Skeletal muscle tissue (tissue), 4 donors: Measurements from ENCODE around the gene INCENP. TPM values are rescaled to one million over a fixed set of nuclear protein-coding genes. Genes with fewer than 3 reads are reported as not detected.
"Not testable (repeated sequence)": the region's sequence is repeated elsewhere in the genome, so short reads cannot be mapped to it uniquely, and the experiment has no call there.

Experiments
- H3K27ac ChIP-seq: one replicate; pipeline ENCODE4 v1.7.0; 2013; ENCODE audit warnings: mild to moderate bottlenecking, low read depth, low read length, inconsistent platforms
- H3K27me3 ChIP-seq, 3 donors: one replicate each; pipeline ENCODE4 v1.7.0; 2013; ENCODE audit warnings: low read length in 3 of 3; ENCODE audit not compliant: control insufficient read depth in 3 of 3, insufficient read depth in 3 of 3
- H3K36me3 ChIP-seq, 3 donors: one replicate each; pipeline ENCODE4 v1.7.0; 2013; ENCODE audit warnings: low read length in 3 of 3; ENCODE audit not compliant: control insufficient read depth in 3 of 3, insufficient read depth in 3 of 3
- H3K4me1 ChIP-seq, 3 donors: one replicate each; pipeline ENCODE4 v1.7.0; 2013; ENCODE audit warnings: low read length in 3 of 3, mild to moderate bottlenecking in 3 of 3; ENCODE audit not compliant: control insufficient read depth in 3 of 3, insufficient read depth in 3 of 3
- H3K4me3 ChIP-seq, 3 donors: one replicate each; pipeline ENCODE4 v1.7.0; 2013; ENCODE audit warnings: low read length in 3 of 3
- H3K9ac ChIP-seq, 3 donors: one replicate each; pipeline ENCODE4 v1.7.0; 2013; ENCODE audit warnings: low read length in 3 of 3, mild to moderate bottlenecking in 3 of 3, moderate library complexity in 2 of 3, low read depth in 1 of 3
- H3K9me3 ChIP-seq, 3 donors: one replicate each; pipeline ENCODE4 v1.7.0; 2013; ENCODE audit warnings: low read length in 3 of 3; ENCODE audit not compliant: control insufficient read depth in 3 of 3
- total RNA-seq: library from RNA; depleted of rRNA; stranded (reverse); fragments of >200 nt; gene quantifications from one replicate; pipeline ENCODE4 v1.2.3, GENCODE V29; 2014
- donor health status: Osteomylitis.

Gene INCENP
- total RNA-seq = 6.8 TPM

DNA sequence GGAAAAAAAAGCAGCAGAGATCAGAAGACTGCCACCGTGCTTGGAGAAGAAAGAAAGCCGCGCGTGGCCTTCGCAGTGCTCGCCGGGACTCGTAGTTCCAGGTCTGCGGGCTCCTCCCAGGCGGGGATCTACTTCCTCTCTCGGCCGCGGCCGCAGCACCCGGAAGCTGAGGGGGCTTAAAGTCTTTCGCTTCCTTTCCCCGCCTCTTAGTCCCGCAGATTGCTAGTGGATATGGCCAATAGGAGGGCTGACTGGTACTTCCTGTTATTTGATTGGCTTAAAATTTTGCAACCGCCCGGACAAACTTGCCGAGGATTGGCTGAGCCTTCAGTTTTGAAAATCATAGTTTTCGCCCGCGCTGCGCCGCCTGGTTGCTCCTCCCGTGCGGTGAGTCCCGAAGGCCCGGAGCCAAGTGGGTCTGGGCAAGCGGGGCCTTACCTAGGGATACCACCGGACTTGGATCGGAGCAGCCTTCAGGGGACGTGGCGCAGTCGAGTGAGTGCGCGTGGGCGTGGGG lies at the start of gene INCENP:
Gene INCENP, plus strand, starts transcription at position 343 of the 517 bp plus-strand sequence. CDS start 4,151 bp downstream, outside the sequence.
- no peaks in the 10 kb centered on the region for H3K27me3 ChIP-seq
- no peaks in the 10 kb centered on the region for H3K9me3 ChIP-seq
- H3K9ac ChIP-seq = peak within 1 kb of the TSS; percentile 91 to 93 (median 91)
- peaks cover 12 to 24% (median 17%) of the 10 kb centered on the region in 3 donors for H3K4me1 ChIP-seq
- peak within 1 kb of the TSS; percentile 40 for H3K27ac ChIP-seq
- H3K4me3 ChIP-seq = peak within 1 kb of the TSS; percentile 94 to 99 (median 97)
- H3K36me3 ChIP-seq = peaks cover 7 to 8% (median 7%) of the 10 kb centered on the region in 3 donors

DNA sequence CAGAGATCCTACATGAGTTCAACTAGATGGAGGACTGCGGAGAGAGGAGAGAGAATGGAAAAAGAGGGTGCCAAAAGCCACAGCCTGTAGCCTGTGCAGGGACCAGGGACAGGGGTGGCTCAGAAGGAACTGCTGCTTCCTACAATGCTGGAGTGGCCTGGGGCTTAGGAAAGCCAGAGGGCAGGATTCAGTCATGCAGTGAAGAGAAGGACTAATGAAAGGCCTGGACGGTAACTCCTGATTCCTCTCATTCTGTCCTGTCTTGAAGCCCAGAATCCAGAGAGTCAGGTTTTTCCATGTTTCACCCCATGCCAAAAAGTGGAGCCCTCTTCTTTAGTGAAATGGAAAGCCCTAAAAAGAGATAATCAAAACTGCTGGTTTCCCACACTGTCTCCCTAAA lies 48.4 kb upstream of the INCENP start:
- no peaks in the 10 kb centered on the region for H3K27me3 ChIP-seq
- no peaks in the 10 kb centered on the region for H3K36me3 ChIP-seq
- H3K4me1 ChIP-seq = no peaks in the 10 kb centered on the region
- H3K9ac ChIP-seq = no peak overlapping the region
- H3K27ac ChIP-seq = no peak overlapping the region
- H3K9me3 ChIP-seq = no peaks in the 10 kb centered on the region
- H3K4me3 ChIP-seq = no peak overlapping the region

DNA sequence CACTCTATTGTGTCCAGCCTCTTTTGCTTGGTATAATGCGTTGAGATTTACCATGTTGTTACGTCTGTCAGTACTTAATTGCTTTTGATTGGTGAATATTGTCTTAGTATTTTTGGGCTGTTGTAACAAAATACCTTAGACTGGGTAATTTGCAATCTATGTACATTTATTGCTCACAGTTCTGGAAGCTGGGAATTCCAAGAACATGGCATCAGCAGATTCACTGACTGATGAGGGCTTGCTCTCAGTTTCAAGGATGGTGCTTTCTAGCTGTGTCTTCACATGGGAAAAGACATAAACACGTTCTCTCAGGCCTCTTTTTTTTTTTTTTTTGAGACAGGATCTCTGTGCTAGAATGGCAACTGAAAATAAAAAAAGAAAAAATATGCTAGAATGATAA lies 46.7 kb upstream of the INCENP start:
- no peaks in the 10 kb centered on the region for H3K27me3 ChIP-seq
- H3K4me3 ChIP-seq = no peak overlapping the region
- H3K9ac ChIP-seq = no peak overlapping the region

DNA sequence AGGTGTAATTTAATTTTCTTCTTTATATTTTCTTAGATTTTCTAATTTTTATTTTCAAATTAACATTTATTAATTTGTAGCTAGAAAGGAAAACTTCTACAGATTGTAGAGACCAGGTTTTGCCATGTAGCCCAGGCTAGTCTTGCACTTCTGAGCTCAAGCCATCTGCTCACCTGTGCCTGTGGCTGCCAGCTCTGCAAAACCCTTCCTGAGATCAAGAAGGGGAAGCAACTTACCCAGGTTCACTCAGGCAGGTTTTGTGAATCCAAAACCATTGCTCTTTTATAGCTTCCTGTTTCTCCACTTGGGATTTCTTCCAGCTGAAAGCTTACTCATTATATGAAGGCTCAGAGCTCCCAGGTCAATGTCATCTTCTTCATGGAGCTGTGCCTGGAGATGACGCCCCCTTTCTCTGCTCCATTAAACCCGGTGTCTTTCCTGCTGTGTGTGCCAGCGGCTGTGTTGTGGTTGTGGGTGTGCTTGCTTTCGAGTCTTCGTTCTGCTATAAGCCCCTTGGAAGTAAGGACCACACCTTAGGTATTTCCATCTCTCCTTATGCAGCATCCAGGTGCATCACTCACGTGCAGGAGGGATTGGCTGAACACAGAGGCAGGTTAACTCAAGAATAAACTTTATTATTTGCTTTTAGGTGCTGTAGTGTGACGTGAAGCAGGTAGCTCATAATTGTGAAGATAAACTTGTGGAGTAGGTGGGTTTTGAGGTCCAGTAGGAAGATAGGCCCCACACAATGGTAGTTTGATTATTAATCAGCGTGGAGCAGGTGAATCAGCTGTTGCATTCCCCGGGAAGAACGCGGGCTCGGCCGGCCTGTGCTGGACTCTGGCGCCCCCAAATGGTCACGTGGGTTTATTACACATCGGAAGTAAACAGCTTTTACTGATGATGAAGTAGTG lies 42.2 kb upstream of the INCENP start:
- Histone ChIP-seq H3K9me3 (no peaks in the 10 kb centered on the region), H3K4me1 (peaks cover 3 to 8% (median 5%) of the 10 kb centered on the region in 3 donors), H3K4me3 (no peak overlapping the region), H3K27me3 (no peaks in the 10 kb centered on the region), H3K27ac (no peak overlapping the region), H3K36me3 (no peaks in the 10 kb centered on the region), H3K9ac (no peak overlapping the region)

More for the DNA sequence above, 46.7 kb upstream of the INCENP start:
- Histone ChIP-seq H3K4me1 (peaks cover 3 to 7% (median 5%) of the 10 kb centered on the region in 3 donors), H3K27ac (no peak overlapping the region), H3K9me3 (no peaks in the 10 kb centered on the region), H3K36me3 (no peaks in the 10 kb centered on the region)

DNA sequence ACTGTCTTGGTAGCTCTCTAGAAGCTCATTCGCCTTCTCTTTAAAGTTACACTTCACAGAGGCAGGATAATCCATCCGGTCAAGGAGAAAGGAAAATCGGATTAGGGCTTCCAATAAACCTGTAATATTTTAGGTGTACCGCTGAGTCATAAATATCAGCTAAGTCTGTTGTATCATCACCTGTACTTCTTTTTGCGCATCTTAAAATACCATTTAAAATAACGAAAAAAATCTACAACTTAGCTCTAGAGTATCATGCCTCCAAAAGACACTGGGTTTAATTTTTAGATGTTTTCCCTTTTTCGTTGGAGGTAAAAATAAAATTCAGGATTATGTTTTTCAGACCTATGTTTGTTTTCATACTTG lies 41.5 kb upstream of the INCENP start:
- Histone ChIP-seq H3K4me1 (peaks cover 3 to 8% (median 5%) of the 10 kb centered on the region in 3 donors), H3K36me3 (no peaks in the 10 kb centered on the region), H3K27me3 (no peaks in the 10 kb centered on the region), H3K9ac (no peak overlapping the region), H3K27ac (no peak overlapping the region), H3K4me3 (no peak overlapping the region), H3K9me3 (no peaks in the 10 kb centered on the region)

DNA sequence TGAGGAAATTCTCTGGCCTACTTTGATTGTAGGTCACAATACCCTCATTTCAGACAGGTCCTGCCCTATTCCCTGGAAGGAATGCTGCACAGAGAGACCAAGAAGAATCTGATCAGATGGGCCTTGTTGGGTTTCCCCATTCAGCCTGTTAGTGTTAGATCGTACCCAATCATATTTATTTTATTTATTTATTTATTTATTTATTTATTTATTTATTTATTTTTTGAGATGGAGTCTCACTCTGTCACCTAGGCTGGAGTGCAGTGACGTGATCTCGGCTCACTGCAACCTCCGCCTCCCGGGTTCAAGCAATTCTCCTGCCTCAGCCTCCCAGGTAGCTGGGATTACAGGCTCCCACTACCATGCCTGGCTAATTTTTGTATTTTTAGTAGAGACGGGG lies 39.0 kb upstream of the INCENP start:
- H3K27me3 ChIP-seq, H3K9ac ChIP-seq, H3K27ac ChIP-seq, H3K4me1 ChIP-seq, H3K4me3 ChIP-seq, H3K9me3 ChIP-seq, H3K36me3 ChIP-seq: not testable (repeated sequence)

DNA sequence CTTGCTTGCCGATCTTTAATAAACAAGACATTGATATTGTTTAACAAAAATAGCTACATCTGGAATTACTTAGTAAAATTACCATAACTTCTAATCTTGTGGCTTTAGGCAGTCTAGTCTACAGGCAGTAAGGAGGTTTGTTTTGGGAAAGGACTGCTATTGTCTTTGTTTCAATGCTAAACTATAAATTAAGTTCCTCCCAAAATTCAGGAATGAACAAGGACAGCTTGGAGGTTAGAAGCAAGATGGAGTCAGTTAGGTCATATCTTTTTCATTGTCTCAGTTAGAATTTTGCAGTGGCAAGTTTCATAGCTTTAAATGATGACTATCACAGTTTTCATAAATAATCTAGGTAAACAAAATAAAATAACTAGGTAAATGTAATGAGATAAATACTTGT lies 36.1 kb upstream of the INCENP start:
- Histone ChIP-seq H3K4me1 (no peaks in the 10 kb centered on the region), H3K36me3 (no peaks in the 10 kb centered on the region), H3K27ac (no peak overlapping the region), H3K9ac (no peak overlapping the region), H3K9me3 (no peaks in the 10 kb centered on the region), H3K27me3 (no peaks in the 10 kb centered on the region), H3K4me3 (no peak overlapping the region)

DNA sequence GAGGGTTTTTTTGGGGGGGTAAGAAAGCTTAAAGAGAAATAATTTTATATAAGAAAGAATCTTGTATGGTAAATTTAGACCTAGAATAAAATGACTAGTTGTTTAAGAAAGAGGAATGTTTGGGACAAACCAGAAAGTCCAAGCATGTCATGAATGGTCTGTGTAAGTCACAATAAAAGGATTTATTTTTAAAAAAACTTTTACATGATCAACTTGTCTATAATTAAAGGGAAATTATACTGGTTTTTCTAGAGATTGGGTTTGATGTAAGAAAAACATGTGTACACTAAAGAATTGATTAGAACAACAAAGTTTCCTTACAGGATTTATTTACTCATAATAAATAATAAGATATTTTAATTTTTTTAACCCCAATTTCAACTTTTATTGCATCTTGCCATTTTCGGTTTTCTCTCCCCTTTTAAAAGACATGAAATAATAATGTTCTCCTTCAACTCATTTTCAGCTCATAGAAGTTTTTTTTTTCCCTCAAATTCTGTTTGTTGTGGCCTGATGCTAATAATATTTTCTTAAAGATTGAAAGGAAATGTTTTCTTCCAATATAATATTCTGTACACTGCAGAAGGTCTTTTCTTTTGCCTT lies 35.4 kb upstream of the INCENP start:
- no peaks in the 10 kb centered on the region for H3K36me3 ChIP-seq
- no peaks in the 10 kb centered on the region for H3K9me3 ChIP-seq
- no peaks in the 10 kb centered on the region for H3K27me3 ChIP-seq
- H3K9ac ChIP-seq = no peak overlapping the region
- H3K27ac ChIP-seq = no peak overlapping the region
- no peak overlapping the region for H3K4me3 ChIP-seq
- H3K4me1 ChIP-seq = no peaks in the 10 kb centered on the region

DNA sequence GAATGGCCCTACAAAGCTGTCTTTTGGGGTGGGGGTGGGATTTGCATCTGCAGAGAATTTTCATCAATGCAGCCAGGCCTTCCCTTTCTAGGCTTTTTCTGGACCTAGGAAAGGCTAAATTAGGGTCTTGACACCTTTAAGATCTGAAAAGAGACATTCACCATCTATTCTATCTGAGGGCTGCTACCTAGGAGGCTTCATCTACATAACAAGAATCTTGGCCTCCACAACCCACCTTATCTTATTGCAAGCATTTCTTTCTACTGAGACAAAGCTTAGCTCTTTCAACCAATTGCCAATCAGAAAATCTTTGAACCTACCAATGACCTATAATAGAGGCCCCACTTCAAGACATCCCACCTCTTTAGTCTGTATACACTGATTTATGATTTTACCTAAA lies 20.7 kb upstream of the INCENP start:
- Histone ChIP-seq H3K27ac (no peak overlapping the region), H3K9me3 (no peaks in the 10 kb centered on the region), H3K27me3 (no peaks in the 10 kb centered on the region), H3K4me1 (peaks cover 16 to 22% (median 18%) of the 10 kb centered on the region in 3 donors), H3K36me3 (no peaks in the 10 kb centered on the region), H3K9ac (no peak overlapping the region), H3K4me3 (no peak overlapping the region)

DNA sequence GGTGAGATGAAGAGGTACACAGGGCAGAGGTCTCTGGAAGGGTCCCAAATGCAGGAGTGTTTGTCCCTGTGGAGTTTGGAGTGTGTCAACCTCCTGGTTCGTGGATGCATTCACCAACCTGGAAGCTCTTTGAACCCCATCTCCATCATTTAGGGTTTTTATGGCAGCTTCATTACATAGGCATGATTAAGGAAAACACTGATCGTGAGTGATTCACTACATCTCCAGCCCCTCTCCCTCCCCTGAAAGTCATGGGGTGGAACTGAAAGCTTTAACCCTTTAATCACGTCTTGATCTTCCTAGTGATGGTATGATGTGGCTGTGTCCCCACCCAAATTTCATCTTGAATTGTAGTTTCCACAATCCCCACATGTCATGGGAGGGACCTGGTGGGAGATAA lies 19.8 kb upstream of the INCENP start:
- Histone ChIP-seq H3K9me3 (no peaks in the 10 kb centered on the region), H3K27me3 (no peaks in the 10 kb centered on the region), H3K4me1 (peaks cover 16 to 25% (median 18%) of the 10 kb centered on the region in 3 donors), H3K27ac (peak overlapping the region; percentile 79), H3K4me3 (no peak overlapping the region), H3K9ac (no peak overlapping the region), H3K36me3 (no peaks in the 10 kb centered on the region)
